Measurements from ENCODE around the gene MYH3. TPM values are rescaled to one million over a fixed set of nuclear protein-coding genes. Genes with fewer than 3 reads are reported as not detected.

Gene MYH3
- total RNA-seq, 2 donors from 2014 or later = 1.7 to 2.0 TPM

DNA sequence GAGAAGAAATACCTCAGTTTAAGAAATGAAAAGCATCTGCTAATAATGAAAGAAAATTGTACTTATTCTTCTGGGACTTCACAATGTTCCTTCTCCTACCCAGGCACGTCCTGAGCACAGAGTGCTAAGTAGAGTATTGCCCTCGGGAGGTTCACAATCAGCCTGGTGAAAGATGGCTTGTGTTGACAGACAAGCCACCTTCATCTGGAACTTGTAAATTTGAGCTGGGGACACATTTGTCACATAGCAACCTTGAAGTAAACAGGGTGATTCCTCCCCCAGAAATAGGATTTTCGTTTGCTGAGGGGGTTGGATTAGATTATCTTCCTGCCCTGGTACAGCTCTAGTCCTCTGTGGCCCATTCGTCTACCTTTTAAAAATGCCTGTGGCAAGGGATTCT is 73.3 kb downstream of the MYH3 start:
- Histone ChIP-seq H3K4me3 (ENCODE audit: low read length) (no peak overlapping the region), H3K27ac (ENCODE audit: low read depth, low read length) (no peak overlapping the region), H3K4me1 (ENCODE audit: control insufficient read depth, insufficient read depth, low read length) (peaks cover 6% of the 10 kb centered on the region), H3K9ac (ENCODE audit: extremely low read depth, low read length, poor library complexity, severe bottlenecking) (no peak overlapping the region), H3K9me3 (ENCODE audit: control insufficient read depth, low read length) (no peaks in the 10 kb centered on the region), H3K36me3 (ENCODE audit: control insufficient read depth, insufficient read depth, low read length) (no peaks in the 10 kb centered on the region), H3K27me3 (ENCODE audit: control insufficient read depth, insufficient read depth, low read length, poor library complexity, severe bottlenecking) (no peaks in the 10 kb centered on the region)
- H3K36me3 Mint-ChIP-seq (ENCODE audit: low read depth) = no peaks in the 10 kb centered on the region
- DNase-seq = no peak
- TF ChIP-seq, protein P1, sequence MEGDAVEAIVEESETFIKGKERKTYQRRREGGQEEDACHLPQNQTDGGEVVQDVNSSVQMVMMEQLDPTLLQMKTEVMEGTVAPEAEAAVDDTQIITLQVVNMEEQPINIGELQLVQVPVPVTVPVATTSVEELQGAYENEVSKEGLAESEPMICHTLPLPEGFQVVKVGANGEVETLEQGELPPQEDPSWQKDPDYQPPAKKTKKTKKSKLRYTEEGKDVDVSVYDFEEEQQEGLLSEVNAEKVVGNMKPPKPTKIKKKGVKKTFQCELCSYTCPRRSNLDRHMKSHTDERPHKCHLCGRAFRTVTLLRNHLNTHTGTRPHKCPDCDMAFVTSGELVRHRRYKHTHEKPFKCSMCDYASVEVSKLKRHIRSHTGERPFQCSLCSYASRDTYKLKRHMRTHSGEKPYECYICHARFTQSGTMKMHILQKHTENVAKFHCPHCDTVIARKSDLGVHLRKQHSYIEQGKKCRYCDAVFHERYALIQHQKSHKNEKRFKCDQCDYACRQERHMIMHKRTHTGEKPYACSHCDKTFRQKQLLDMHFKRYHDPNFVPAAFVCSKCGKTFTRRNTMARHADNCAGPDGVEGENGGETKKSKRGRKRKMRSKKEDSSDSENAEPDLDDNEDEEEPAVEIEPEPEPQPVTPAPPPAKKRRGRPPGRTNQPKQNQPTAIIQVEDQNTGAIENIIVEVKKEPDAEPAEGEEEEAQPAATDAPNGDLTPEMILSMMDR (conservative IDR thresholded peaks at IDR 0.05) = no peak
- no peaks in the 10 kb centered on the region for H3K27me3 Mint-ChIP-seq (ENCODE audit: insufficient read depth)
- H3K4me1 Mint-ChIP-seq = peaks cover 6% of the 10 kb centered on the region
- no peak overlapping the region for H3K27ac Mint-ChIP-seq
- 69 to 73% methylated on average over 2 to 4 of the region's 4 CpGs for WGBS, 2 experiments (ENCODE audit: insufficient coverage in 1 of 2, insufficient read length in 1 of 2)
- H3K4me3 Mint-ChIP-seq = no peak overlapping the region
- H3K9me3 Mint-ChIP-seq = no peaks in the 10 kb centered on the region

DNA sequence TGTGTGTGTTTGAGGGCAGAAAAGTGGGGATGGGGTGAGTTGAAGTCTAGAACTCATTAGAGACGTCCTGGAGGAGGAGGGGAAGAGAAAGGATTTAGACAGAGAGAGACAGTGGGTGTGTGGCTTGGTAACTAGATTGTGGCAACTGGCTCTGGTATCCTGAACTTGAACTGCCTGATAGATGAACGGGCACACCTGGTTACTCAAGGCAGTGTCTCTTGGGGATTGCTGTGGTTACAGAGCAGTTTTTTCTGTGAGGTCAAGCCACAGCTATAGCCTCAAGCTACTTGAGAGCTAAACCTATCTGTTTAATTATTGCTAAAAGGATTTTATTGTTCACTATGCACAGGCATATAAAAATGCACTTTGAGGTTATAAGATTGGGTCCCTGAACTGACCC is 77.8 kb downstream of the MYH3 start:
- Mint-ChIP-seq H3K9me3 (no peaks in the 10 kb centered on the region), H3K36me3 (ENCODE audit: low read depth) (no peaks in the 10 kb centered on the region), H3K4me3 (no peak overlapping the region), H3K27me3 (ENCODE audit: insufficient read depth) (no peaks in the 10 kb centered on the region), H3K4me1 (peaks cover 6% of the 10 kb centered on the region), H3K27ac (no peak overlapping the region)
- no peak overlapping the region for H3K27ac ChIP-seq (ENCODE audit: low read depth, low read length)
- H3K4me1 ChIP-seq (ENCODE audit: control insufficient read depth, insufficient read depth, low read length) = peaks cover 6% of the 10 kb centered on the region
- no peaks in the 10 kb centered on the region for H3K36me3 ChIP-seq (ENCODE audit: control insufficient read depth, insufficient read depth, low read length)
- TF ChIP-seq, protein P1 (conservative IDR thresholded peaks at IDR 0.05) = no peak
- H3K4me3 ChIP-seq (ENCODE audit: low read length) = no peak overlapping the region
- H3K9ac ChIP-seq (ENCODE audit: extremely low read depth, low read length, poor library complexity, severe bottlenecking) = no peak overlapping the region
- H3K27me3 ChIP-seq (ENCODE audit: control insufficient read depth, insufficient read depth, low read length, poor library complexity, severe bottlenecking) = no peaks in the 10 kb centered on the region
- DNase-seq = no peak
- no peaks in the 10 kb centered on the region for H3K9me3 ChIP-seq (ENCODE audit: control insufficient read depth, low read length)
- 79 to 100% methylated on average over 1 to 2 of the region's 2 CpGs for WGBS, 2 experiments (ENCODE audit: insufficient coverage in 1 of 2, insufficient read length in 1 of 2)

Other genes starting within 250 kb of the MYH3 start
- not detected for gene MYH8, start 235.4 kb downstream of the MYH3 start, total RNA-seq
- not detected for gene MYH4, start 187.8 kb downstream of the MYH3 start, total RNA-seq
- gene MYH1, start 138.8 kb downstream of the MYH3 start, total RNA-seq = not detected
- gene MYH2, start 107.7 kb downstream of the MYH3 start, total RNA-seq = under 1 TPM in 1 of 2 donors, not detected in 1; 0.99 TPM
- 10 to 100 TPM; 43.3 to 43.9 TPM for gene SCO1, start 40.2 kb upstream of the MYH3 start, total RNA-seq
- 1 to 10 TPM; 6.8 to 8.9 TPM for gene ADPRM, start 40.3 kb upstream of the MYH3 start, total RNA-seq
- 10 to 100 TPM in 1 of 2 donors, 1 to 10 TPM in 1; 1.4 to 10.9 TPM for gene TMEM220, start 72.7 kb upstream of the MYH3 start, total RNA-seq
- gene TMEM238L, start 146.8 kb upstream of the MYH3 start, total RNA-seq = not detected
- gene PIRT, start 180.8 kb upstream of the MYH3 start, total RNA-seq = not detected